ENCODE measurements around the gene OR1S2. TPM values are rescaled to one million over a fixed set of nuclear protein-coding genes. Genes with fewer than 3 reads are reported as not detected.

OR1S2 gene
- polyA plus RNA-seq, 4 donors: not detected

DNA sequence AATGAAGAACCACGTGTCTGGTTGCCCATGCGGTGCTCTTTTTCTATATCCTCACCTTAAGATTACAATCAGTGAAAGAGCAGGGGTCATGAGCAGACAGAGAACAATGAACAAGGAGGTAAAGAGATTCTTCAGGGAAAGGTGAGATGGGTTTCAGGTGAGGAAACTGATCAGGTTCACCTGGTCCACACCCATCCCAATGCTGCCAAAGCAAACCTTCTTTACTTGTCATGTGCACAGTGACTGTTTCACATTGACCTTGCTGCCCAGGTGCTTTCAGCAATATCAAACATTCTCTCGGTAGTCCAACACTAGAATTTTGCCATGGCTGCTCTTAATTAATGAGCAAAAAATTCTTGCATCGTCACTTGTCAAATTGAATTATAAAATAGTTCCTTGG lies 39.6 kb downstream of the OR1S2 start:
- H3K27me3 ChIP-seq (ENCODE audit: control insufficient read depth in 3 of 3, insufficient read depth in 3 of 3, low read length in 3 of 3): no peaks in the 10 kb centered on the region

More for the DNA sequence above, 39.6 kb downstream of the OR1S2 start:
- Histone ChIP-seq H3K27ac (ENCODE audit: low read depth in 1 of 3, low read length in 2 of 3) (peak overlapping the region; percentile 40 to 44 (median 41)), H3K36me3 (ENCODE audit: control insufficient read depth in 3 of 3, insufficient read depth in 2 of 3, low read depth in 1 of 3, low read length in 3 of 3) (no peaks in the 10 kb centered on the region), H3K9me3 (ENCODE audit: control insufficient read depth in 2 of 2, insufficient read depth in 1 of 2, low read depth in 1 of 2, low read length in 1 of 2) (peaks cover 0 to 7% of the 10 kb centered on the region in 2 donors), H3K4me3 (ENCODE audit: low read depth in 1 of 3, low read length in 3 of 3) (no peak overlapping the region), H3K4me1 (ENCODE audit: control insufficient read depth in 3 of 3, insufficient read depth in 2 of 3, low read depth in 1 of 3, low read length in 2 of 3) (peaks cover 0 to 22% (median 16%) of the 10 kb centered on the region in 3 donors)
- WGBS, 3 donors: 18 to 70% (median 42%) methylated on average over 4 of the region's 4 CpGs
- peak; percentile 26 to 45 for DNase-seq
- no peak for FAIRE-seq

Other genes starting within 250 kb of the OR1S2 start
- gene OR9Q1, start 180.3 kb downstream of the OR1S2 start, polyA plus RNA-seq: not detected
- not detected for gene OR6Q1, start 173.2 kb downstream of the OR1S2 start, polyA plus RNA-seq
- gene OR9I1, start 78.6 kb downstream of the OR1S2 start, polyA plus RNA-seq: not detected
- gene OR9Q2, start 15.1 kb downstream of the OR1S2 start, polyA plus RNA-seq: not detected
- not detected for gene OR1S1, start 8.6 kb upstream of the OR1S2 start, polyA plus RNA-seq
- gene OR10Q1, start 24.8 kb upstream of the OR1S2 start, polyA plus RNA-seq: under 1 TPM in 1 of 4 donors, not detected in 3; 0.04 TPM
- gene OR10W1, start 64.1 kb upstream of the OR1S2 start, polyA plus RNA-seq: not detected
- not detected for gene OR5B17, start 154.9 kb upstream of the OR1S2 start, polyA plus RNA-seq
- not detected for gene OR5B3, start 202.7 kb upstream of the OR1S2 start, polyA plus RNA-seq
- gene OR5B2, start 224.0 kb upstream of the OR1S2 start, polyA plus RNA-seq: not detected
- gene OR5B12, start 238.1 kb upstream of the OR1S2 start, polyA plus RNA-seq: not detected